GM15510 (cell line): ENCODE results near the gene STRIP1.

Experiments
- POLR2A ChIP-seq: IDR thresholded peaks from 3 replicates; pipeline ENCODE4 v1.6.1; 2011; ENCODE audit warnings: borderline replicate concordance; ENCODE audit not compliant: insufficient read length; ENCODE audit errors: extremely low read depth

The STRIP1 gene

GRCh38 chr1:110034451-110035235, at the start of gene STRIP1:
Gene STRIP1, plus strand, starts transcription at chr1:110034624. Its CDS starts 14 bp downstream, at chr1:110034638.
- TF ChIP-seq POLR2A = peak; percentile 79

DNA sequence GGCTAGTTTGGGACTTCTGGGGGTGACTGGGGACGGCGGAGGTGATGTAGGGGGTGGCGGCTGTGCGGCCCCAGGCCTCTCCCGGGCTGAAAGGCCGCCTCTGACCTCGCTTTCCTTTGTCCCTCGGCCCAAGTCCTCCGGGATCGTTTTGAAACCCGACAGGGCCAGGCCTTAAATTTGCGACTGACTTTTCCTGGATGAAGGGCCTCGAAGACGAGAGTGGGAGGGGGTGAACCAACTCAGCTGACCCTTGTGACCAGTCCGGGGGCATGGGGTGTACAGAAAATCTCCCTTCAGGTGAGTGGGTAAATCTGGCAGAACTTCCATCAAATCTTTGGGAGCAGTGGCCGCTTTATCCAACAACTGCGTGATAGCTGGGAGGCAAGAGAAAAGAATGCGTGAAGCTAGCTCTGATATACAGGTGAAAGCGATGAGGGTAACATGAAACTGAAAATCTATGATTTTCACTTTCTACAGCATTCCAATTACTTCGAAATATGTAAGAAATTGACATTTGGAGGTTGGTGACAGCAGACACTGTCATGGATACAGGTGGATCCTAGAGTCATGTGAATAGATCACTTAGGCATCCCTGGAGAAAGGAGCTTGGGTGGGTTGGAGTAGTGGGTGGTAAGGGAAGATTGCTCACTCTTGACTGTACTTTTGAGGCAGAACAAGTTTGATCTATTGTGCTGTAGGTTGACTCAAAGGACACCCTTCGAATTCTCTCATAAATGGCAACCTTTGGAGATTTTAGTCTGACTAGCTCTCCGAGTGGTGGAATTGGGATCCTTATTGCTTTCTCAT, 49.0 kb upstream of the STRIP1 start:
- no peak for TF ChIP-seq POLR2A

GRCh38 chr1:109986054-109986444, 48.4 kb upstream of the STRIP1 start:
- no peak for TF ChIP-seq POLR2A

DNA sequence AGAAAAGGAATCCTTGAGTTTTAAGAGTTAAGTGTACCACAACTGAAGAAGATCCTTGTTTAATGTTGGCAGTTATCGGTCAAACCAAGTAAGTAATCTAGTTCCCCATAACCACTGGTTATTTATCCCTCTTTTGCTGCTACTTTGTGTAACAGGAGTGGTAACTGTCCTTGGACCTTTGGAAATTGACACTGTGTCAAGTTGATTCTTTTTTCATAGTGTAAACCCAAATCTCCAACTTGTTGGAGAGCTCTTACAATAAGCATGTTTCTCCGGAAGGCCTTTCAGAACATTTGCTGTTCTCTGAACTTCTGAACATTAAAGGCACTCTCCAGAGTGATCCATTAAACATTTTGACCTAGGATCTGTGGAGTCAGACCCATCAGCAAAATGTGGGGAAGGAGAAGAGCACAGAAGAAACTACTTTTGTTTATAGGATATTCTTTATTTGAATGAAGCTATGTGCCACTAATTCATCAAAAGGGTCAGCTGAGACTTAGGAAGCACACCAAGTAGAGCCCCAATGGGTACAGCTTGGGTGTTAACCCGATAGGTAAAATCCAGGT, 46.0 kb upstream of the STRIP1 start:
- no peak for TF ChIP-seq POLR2A

- TF ChIP-seq POLR2A = no peak
These were observed 44.7 kb upstream of the STRIP1 start for GRCh38 chr1:109989506-109990301.

- no peak for TF ChIP-seq POLR2A
These were observed 44.1 kb upstream of the STRIP1 start for GRCh38 chr1:109990302-109990653.

GRCh38 chr1:109991400-109991925, 43.0 kb upstream of the STRIP1 start:
- TF ChIP-seq POLR2A = no peak

DNA sequence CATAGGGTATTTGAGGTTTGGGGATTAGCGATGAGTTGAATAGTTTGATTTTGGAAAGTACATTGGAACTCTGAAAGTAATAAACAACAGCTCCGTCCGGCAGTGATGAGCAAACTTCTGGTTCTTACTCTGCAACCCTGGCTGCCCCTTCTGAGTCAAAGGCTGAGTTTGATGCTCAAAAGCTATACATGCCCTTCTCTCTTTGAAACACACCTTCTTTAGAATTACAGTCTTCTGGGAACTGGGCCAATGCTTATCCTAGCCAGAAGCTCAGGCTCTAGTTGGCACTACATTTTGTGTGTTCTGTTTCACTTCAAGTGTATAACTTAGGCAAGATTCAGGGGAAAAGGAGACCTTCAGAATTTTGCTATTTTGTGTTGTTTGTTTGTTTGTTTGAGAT, 40.5 kb upstream of the STRIP1 start:
- no peak for TF ChIP-seq POLR2A

GRCh38 chr1:109994654-109995053, 39.8 kb upstream of the STRIP1 start:
- TF ChIP-seq POLR2A = no peak

- no peak for TF ChIP-seq POLR2A
These were observed 38.9 kb upstream of the STRIP1 start for GRCh38 chr1:109995536-109995935.

DNA sequence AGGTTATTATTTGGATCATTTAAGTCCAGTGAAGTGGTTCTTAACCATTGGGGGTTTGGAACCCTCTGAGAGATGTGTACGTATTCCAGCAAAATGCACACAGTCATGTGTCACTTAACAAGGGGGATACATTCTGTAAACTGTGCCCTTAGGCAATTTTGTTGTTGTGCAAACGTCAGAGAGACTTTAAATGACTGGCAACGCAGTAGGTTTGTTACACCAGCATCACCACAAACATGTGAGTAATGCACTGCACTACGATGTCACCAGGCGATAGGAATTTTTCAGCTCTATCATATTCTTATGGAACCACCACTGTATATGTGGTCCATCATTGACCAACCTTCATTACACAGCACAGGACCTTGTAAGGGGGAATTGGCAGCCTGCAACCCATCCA, 37.9 kb upstream of the STRIP1 start:
- TF ChIP-seq POLR2A = no peak

- no peak for TF ChIP-seq POLR2A
These were observed 37.1 kb upstream of the STRIP1 start for GRCh38 chr1:109997204-109997866.

- no peak for TF ChIP-seq POLR2A
These were observed 36.6 kb upstream of the STRIP1 start for GRCh38 chr1:109997867-109998229.

DNA sequence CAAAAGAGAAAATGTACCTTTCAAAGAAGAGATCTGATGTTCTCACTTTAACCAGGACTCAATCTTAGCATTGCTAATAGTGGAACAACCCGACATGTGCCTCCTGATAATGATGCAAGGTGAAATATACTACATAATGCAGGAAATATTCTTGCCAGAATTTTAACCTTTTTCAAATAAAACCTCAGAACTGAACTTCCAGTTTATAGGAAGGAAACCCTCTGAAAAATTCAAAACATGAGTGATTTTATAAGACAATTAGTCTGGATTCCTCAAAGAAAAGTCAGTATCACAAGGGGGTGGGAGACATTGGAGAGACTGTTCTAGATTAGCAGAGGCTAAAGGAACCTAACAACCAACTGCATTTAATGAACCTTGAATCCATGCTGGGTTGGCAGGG, 31.7 kb upstream of the STRIP1 start:
- TF ChIP-seq POLR2A = no peak

GRCh38 chr1:110003747-110004428, 30.5 kb upstream of the STRIP1 start:
- TF ChIP-seq POLR2A = no peak

GRCh38 chr1:110004583-110004982, 29.8 kb upstream of the STRIP1 start:
- TF ChIP-seq POLR2A = no peak
